ENCODE data around the gene PXYLP1.

The PXYLP1 gene

GRCh38 chr3:141336672-141337522, 105.3 kb downstream of the PXYLP1 start:
- H3K27me3 ChIP-seq (ENCODE audit: insufficient read depth, poor library complexity, severe bottlenecking): no peaks in the 10 kb centered on the region
- TF ChIP-seq CTCF (IDR thresholded peaks at IDR 0.05; ENCODE audit: insufficient read depth, low read length) (no peak), SPI1 (IDR thresholded peaks at IDR 0.05; ENCODE audit: borderline replicate concordance, low read depth) (no peak), POLR2AphosphoS5 (IDR thresholded peaks at IDR 0.05; ENCODE audit: low read depth) (no peak), REST (IDR thresholded peaks at IDR 0.05; ENCODE audit: insufficient replicate concordance, low read depth) (no peak), GABPA (IDR thresholded peaks at IDR 0.05; ENCODE audit: low read depth) (no peak)
- DNase-seq (ENCODE audit: low read depth in 1 of 2, low spot score in 1 of 2): no peak
- no peak overlapping the region for H3K27ac ChIP-seq (replicated peaks)
- H3K4me3 ChIP-seq (replicated peaks; ENCODE audit: insufficient read depth, low read length): no peak overlapping the region

GRCh38 chr3:141337523-141337854, 105.9 kb downstream of the PXYLP1 start:
- H3K27ac ChIP-seq (replicated peaks): no peak overlapping the region
- H3K4me3 ChIP-seq (replicated peaks; ENCODE audit: insufficient read depth, low read length): no peak overlapping the region
- no peak for DNase-seq (ENCODE audit: low read depth in 1 of 2, low spot score in 1 of 2)
- no peaks in the 10 kb centered on the region for H3K27me3 ChIP-seq (ENCODE audit: insufficient read depth, poor library complexity, severe bottlenecking)
- TF ChIP-seq CTCF (IDR thresholded peaks at IDR 0.05; ENCODE audit: insufficient read depth, low read length): no peak
- TF ChIP-seq POLR2AphosphoS5 (IDR thresholded peaks at IDR 0.05; ENCODE audit: low read depth): no peak
- no peak for TF ChIP-seq GABPA (IDR thresholded peaks at IDR 0.05; ENCODE audit: low read depth)
- no peak for TF ChIP-seq SPI1 (IDR thresholded peaks at IDR 0.05; ENCODE audit: borderline replicate concordance, low read depth)
- no peak for TF ChIP-seq REST (IDR thresholded peaks at IDR 0.05; ENCODE audit: insufficient replicate concordance, low read depth)

- TF ChIP-seq SPI1 (IDR thresholded peaks at IDR 0.05; ENCODE audit: borderline replicate concordance, low read depth): no peak
- no peak for TF ChIP-seq POLR2AphosphoS5 (IDR thresholded peaks at IDR 0.05; ENCODE audit: low read depth)
- TF ChIP-seq CTCF (IDR thresholded peaks at IDR 0.05; ENCODE audit: insufficient read depth, low read length): no peak
- TF ChIP-seq REST (IDR thresholded peaks at IDR 0.05; ENCODE audit: insufficient replicate concordance, low read depth): no peak
- TF ChIP-seq GABPA (IDR thresholded peaks at IDR 0.05; ENCODE audit: low read depth): no peak
- H3K27me3 ChIP-seq (ENCODE audit: insufficient read depth, poor library complexity, severe bottlenecking): no peaks in the 10 kb centered on the region
- no peak overlapping the region for H3K4me3 ChIP-seq (replicated peaks; ENCODE audit: insufficient read depth, low read length)
- H3K27ac ChIP-seq (replicated peaks): no peak overlapping the region
- no peak for DNase-seq (ENCODE audit: low read depth in 1 of 2, low spot score in 1 of 2)
Measured at GRCh38 chr3:141337991-141338390, 106.4 kb downstream of the PXYLP1 start.
